ENCODE results near the gene MYEOV.

The MYEOV gene

DNA sequence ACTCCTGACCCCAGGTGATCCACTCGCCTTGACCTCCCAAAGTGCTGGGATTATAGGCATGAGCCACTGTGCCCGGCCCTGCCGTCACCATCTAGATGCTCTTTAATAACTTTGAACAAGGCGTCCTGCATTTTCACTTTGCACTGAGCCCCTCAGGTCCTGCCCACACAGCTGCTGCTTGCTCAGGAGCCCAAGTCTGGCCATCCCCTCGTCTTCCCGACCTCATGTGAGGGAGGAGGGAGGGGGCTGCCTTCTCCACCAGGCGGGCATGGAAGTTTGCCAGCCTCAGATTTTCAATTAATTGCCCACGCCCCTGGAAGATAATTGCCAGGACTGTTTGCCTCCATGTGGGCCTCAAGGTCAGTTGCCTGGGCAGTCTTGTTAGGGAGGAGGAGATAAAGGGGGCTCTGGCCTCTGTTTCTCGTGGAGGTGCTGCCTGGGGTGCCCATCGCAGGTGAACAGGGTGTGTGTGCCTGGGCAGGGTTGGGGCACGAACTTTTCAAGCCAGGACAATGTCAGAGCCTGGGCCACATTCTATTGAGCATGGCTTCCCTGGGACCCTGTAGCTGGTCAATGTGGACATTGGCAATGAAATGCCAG is 27.9 kb upstream of the MYEOV start:
- POLR2A ChIA-PET = no interaction called here
- Histone ChIP-seq H3K4me3 (ENCODE audit: low read depth, low read length) (no peak overlapping the region), H3K9me3 (ENCODE audit: control insufficient read depth, insufficient read depth, low read depth, low read length) (no peaks in the 10 kb centered on the region), H3K27ac (ENCODE audit: extremely low read depth, low read depth, low read length) (no peak overlapping the region), H3K36me3 (ENCODE audit: control insufficient read depth in 2 of 2, insufficient read depth in 1 of 2, low read length in 2 of 2) (no peaks in the 10 kb centered on the region), H3K4me1 (ENCODE audit: control insufficient read depth, insufficient read depth, low read length) (no peaks in the 10 kb centered on the region)
- CTCF ChIA-PET = no interaction called here
- TF ChIP-seq OVOL3 (tag by site-specific recombination; IDR thresholded peaks at IDR 0.05) = no peak
- TF ChIP-seq BCL11A (tag by site-specific recombination; IDR thresholded peaks at IDR 0.05; ENCODE audit: low read depth) = no peak
- TF ChIP-seq, protein P1, sequence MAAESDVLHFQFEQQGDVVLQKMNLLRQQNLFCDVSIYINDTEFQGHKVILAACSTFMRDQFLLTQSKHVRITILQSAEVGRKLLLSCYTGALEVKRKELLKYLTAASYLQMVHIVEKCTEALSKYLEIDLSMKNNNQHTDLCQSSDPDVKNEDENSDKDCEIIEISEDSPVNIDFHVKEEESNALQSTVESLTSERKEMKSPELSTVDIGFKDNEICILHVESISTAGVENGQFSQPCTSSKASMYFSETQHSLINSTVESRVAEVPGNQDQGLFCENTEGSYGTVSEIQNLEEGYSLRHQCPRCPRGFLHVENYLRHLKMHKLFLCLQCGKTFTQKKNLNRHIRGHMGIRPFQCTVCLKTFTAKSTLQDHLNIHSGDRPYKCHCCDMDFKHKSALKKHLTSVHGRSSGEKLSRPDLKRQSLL (tag by site-specific recombination; IDR thresholded peaks at IDR 0.05) = no peak

DNA sequence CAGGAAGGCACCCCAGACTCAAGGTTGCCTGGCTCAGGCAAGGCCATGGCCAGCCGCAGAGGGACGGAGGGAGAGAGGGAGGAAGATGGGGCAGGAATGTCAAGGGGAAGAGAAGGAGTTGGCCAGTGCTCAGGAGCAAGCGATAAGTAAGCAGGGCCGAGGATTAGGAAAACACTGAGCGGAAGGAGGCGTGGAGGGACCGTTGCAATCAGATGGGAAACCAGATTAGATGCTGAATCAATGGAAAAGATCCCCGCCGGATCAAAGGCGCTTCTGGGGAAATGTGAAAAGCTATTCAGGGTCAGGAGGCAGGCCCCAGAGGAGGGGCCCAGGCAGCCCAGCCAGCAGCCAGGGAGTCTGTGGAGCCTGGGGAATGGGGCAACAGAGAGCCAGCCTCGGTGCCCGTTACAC is 26.6 kb upstream of the MYEOV start:
- H3K9me3 ChIP-seq (ENCODE audit: control insufficient read depth, insufficient read depth, low read depth, low read length) = no peaks in the 10 kb centered on the region
- POLR2A ChIA-PET = no interaction called here
- H3K4me3 ChIP-seq (ENCODE audit: low read depth, low read length) = no peak overlapping the region
- TF ChIP-seq ZSCAN16 (tag by site-specific recombination; IDR thresholded peaks at IDR 0.05) = no peak
- no peak for TF ChIP-seq ZNF133 (tag by site-specific recombination; IDR thresholded peaks at IDR 0.05)
- no peak for TF ChIP-seq ZNF404 (tag by site-specific recombination; IDR thresholded peaks at IDR 0.05)
- no peak for TF ChIP-seq ZNF302 (tag by site-specific recombination; IDR thresholded peaks at IDR 0.05; ENCODE audit: low read depth)
- TF ChIP-seq MEIS1 (CRISPR knock-in tag; IDR thresholded peaks at IDR 0.05; ENCODE audit: borderline replicate concordance) = no peak
- TF ChIP-seq ZBTB8A (tag by site-specific recombination; IDR thresholded peaks at IDR 0.05) = no peak
- TF ChIP-seq ZNF121 (tag by site-specific recombination; IDR thresholded peaks at IDR 0.05) = no peak
- TF ChIP-seq REPIN1 (tag by site-specific recombination; IDR thresholded peaks at IDR 0.05; ENCODE audit: low read depth) = no peak
- TF ChIP-seq ZNF791 (tag by site-specific recombination; IDR thresholded peaks at IDR 0.05) = no peak
- TF ChIP-seq ZNF114 (tag by site-specific recombination; IDR thresholded peaks at IDR 0.05) = no peak
- TF ChIP-seq, protein P2, sequence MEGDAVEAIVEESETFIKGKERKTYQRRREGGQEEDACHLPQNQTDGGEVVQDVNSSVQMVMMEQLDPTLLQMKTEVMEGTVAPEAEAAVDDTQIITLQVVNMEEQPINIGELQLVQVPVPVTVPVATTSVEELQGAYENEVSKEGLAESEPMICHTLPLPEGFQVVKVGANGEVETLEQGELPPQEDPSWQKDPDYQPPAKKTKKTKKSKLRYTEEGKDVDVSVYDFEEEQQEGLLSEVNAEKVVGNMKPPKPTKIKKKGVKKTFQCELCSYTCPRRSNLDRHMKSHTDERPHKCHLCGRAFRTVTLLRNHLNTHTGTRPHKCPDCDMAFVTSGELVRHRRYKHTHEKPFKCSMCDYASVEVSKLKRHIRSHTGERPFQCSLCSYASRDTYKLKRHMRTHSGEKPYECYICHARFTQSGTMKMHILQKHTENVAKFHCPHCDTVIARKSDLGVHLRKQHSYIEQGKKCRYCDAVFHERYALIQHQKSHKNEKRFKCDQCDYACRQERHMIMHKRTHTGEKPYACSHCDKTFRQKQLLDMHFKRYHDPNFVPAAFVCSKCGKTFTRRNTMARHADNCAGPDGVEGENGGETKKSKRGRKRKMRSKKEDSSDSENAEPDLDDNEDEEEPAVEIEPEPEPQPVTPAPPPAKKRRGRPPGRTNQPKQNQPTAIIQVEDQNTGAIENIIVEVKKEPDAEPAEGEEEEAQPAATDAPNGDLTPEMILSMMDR (tag by site-specific recombination; IDR thresholded peaks at IDR 0.05) = no peak
- TF ChIP-seq ZNF184 (tag by site-specific recombination; IDR thresholded peaks at IDR 0.05) = no peak
- no peaks in the 10 kb centered on the region for H3K4me1 ChIP-seq (ENCODE audit: control insufficient read depth, insufficient read depth, low read length)
- H3K36me3 ChIP-seq (ENCODE audit: control insufficient read depth in 2 of 2, insufficient read depth in 1 of 2, low read length in 2 of 2) = no peaks in the 10 kb centered on the region
- CTCF ChIA-PET = interaction anchor here (0.6 to 0.7 kb wide), 2 partner anchors 276 to 437 kb away, joined by 3 read pairs; no protein-coding TSS in a partner anchor
- no peak overlapping the region for H3K27ac ChIP-seq (ENCODE audit: extremely low read depth, low read depth, low read length)

DNA sequence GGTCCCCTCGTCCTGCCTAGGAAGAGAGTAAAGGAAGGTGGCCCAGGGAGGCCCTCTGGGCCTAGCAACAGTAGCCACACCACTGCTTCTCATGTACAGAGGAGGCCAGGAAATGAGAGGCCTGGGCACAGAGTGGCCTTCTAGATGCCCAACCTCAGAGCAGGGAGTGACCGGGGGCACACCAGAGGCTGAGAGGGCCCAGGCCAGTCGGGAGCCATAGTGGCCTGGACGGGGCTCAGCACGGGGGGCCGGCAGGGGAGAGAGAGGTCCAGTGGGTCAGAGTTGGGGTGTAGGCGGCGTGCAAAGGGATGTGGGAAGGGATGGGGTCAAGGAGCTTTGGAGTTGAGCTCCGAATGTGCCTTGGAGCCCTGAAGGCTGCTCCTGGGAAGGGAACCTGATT is 25.0 kb upstream of the MYEOV start:
- Histone ChIP-seq H3K9me3 (ENCODE audit: control insufficient read depth, insufficient read depth, low read depth, low read length) (no peaks in the 10 kb centered on the region), H3K4me3 (ENCODE audit: low read depth, low read length) (no peak overlapping the region), H3K27ac (ENCODE audit: extremely low read depth, low read depth, low read length) (no peak overlapping the region), H3K36me3 (ENCODE audit: control insufficient read depth in 2 of 2, insufficient read depth in 1 of 2, low read length in 2 of 2) (no peaks in the 10 kb centered on the region), H3K4me1 (ENCODE audit: control insufficient read depth, insufficient read depth, low read length) (no peaks in the 10 kb centered on the region)
- POLR2A ChIA-PET = no interaction called here
- CTCF ChIA-PET = interaction anchor here (0.5 kb wide), 1 partner anchor 113 kb away, joined by 3 read pairs; no protein-coding TSS in a partner anchor
- TF ChIP-seq, protein P3, sequence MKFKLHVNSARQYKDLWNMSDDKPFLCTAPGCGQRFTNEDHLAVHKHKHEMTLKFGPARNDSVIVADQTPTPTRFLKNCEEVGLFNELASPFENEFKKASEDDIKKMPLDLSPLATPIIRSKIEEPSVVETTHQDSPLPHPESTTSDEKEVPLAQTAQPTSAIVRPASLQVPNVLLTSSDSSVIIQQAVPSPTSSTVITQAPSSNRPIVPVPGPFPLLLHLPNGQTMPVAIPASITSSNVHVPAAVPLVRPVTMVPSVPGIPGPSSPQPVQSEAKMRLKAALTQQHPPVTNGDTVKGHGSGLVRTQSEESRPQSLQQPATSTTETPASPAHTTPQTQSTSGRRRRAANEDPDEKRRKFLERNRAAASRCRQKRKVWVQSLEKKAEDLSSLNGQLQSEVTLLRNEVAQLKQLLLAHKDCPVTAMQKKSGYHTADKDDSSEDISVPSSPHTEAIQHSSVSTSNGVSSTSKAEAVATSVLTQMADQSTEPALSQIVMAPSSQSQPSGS (tag by site-specific recombination; IDR thresholded peaks at IDR 0.05; ENCODE audit: low read depth) = no peak
- no peak for TF ChIP-seq ZNF248 (tag by site-specific recombination; IDR thresholded peaks at IDR 0.05)
- TF ChIP-seq, protein P4, sequence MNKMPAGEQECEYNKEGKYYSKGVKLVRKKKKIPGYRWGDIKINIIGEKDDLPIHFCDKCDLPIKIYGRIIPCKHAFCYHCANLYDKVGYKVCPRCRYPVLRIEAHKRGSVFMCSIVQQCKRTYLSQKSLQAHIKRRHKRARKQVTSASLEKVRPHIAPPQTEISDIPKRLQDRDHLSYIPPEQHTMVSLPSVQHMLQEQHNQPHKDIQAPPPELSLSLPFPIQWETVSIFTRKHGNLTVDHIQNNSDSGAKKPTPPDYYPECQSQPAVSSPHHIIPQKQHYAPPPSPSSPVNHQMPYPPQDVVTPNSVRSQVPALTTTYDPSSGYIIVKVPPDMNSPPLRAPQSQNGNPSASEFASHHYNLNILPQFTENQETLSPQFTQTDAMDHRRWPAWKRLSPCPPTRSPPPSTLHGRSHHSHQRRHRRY (tag by site-specific recombination; IDR thresholded peaks at IDR 0.05) = no peak
- TF ChIP-seq ZNF670 (tag by site-specific recombination; IDR thresholded peaks at IDR 0.05; ENCODE audit: low read depth) = no peak
- no peak for TF ChIP-seq ZNF600 (tag by site-specific recombination; IDR thresholded peaks at IDR 0.05)
- TF ChIP-seq, protein P5, sequence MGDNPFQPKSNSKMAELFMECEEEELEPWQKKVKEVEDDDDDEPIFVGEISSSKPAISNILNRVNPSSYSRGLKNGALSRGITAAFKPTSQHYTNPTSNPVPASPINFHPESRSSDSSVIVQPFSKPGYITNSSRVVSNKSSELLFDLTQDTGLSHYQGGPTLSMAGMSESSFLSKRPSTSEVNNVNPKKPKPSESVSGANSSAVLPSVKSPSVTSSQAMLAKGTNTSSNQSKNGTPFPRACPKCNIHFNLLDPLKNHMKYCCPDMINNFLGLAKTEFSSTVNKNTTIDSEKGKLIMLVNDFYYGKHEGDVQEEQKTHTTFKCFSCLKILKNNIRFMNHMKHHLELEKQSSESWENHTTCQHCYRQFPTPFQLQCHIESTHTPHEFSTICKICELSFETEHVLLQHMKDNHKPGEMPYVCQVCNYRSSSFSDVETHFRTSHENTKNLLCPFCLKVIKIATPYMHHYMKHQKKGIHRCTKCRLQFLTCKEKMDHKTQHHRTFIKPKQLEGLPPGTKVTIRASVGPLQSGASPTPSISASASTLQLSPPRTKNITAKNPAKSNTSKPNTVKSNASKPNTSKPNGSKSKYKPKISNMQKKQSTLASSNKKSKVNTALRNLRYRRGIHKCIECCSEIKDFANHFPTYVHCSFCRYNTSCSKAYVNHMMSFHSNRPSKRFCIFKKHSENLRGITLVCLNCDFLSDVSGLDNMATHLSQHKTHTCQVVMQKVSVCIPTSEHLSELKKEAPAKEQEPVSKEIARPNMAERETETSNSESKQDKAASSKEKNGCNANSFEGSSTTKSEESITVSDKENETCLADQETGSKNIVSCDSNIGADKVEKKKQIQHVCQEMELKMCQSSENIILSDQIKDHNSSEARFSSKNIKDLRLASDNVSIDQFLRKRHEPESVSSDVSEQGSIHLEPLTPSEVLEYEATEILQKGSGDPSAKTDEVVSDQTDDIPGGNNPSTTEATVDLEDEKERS (tag by site-specific recombination; IDR thresholded peaks at IDR 0.05) = no peak
- TF ChIP-seq, protein P6, sequence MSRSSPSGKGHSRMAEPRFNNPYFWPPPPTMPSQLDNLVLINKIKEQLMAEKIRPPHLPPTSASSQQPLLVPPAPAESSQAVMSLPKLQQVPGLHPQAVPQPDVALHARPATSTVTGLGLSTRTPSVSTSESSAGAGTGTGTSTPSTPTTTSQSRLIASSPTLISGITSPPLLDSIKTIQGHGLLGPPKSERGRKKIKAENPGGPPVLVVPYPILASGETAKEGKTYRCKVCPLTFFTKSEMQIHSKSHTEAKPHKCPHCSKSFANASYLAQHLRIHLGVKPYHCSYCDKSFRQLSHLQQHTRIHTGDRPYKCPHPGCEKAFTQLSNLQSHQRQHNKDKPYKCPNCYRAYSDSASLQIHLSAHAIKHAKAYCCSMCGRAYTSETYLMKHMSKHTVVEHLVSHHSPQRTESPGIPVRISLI (tag by site-specific recombination; IDR thresholded peaks at IDR 0.05) = no peak
- TF ChIP-seq FEZF1 (tag by site-specific recombination; IDR thresholded peaks at IDR 0.05) = no peak

Measured in HEK293 (cell line).